Right atrium auricular region (tissue), 2 donors: ENCODE data around the gene MAP3K19. TPM values are rescaled to one million over a fixed set of nuclear protein-coding genes. Genes with fewer than 3 reads are reported as not detected.
A peak's percentile ranks its signal among the peaks of the same experiment; 100 is the strongest.

Experiments
- DNase-seq: peaks from one replicate; pipeline ENCODE4 v3.0.0-alpha.2; 2019; ENCODE audit warnings: low spot score
- H3K27ac ChIP-seq, 2 donors: fragments of 200-600 bp; sonication (generic); 1 replicate in 1 of 2; 2 replicates in 1 of 2; pipeline ENCODE4 v1.5.1; 2016 to 2019
- H3K27me3 ChIP-seq, 2 donors: fragments of 200-600 bp; sonication (generic); one replicate each; pipeline versions ENCODE4 v1.5.1 to v1.6.0; 2017 to 2019
- H3K36me3 ChIP-seq: fragments of 200-600 bp; sonication (generic); one replicate; pipeline ENCODE4 v1.5.1; 2016
- H3K4me1 ChIP-seq, 2 donors: fragments of 200-600 bp; sonication (generic); one replicate each; pipeline versions ENCODE4 v1.5.1 to v1.6.0; 2017 to 2019
- H3K4me3 ChIP-seq, 2 donors: fragments of 200-600 bp; sonication (generic); 1 replicate in 1 of 2; 2 replicates in 1 of 2; pipeline ENCODE4 v1.5.1; 2017 to 2019; ENCODE audit warnings: mild to moderate bottlenecking in 1 of 2, moderate library complexity in 1 of 2
- H3K9me3 ChIP-seq, 2 donors: fragments of 200-600 bp; sonication (generic); one replicate each; pipeline ENCODE4 v1.5.1; 2019
- CTCF ChIP-seq, 2 donors: fragments of 200-600 bp; sonication (generic); IDR thresholded peaks; one replicate each; pipeline ENCODE4 v1.5.1; 2019; ENCODE audit warnings: antibody characterized with exemption in 2 of 2
- total RNA-seq, 2 donors: library from RNA; depleted of rRNA; stranded (reverse); fragments of >200 nt; gene quantifications; one replicate each; pipeline ENCODE4 v1.1.0, GENCODE V29; 2016

The MAP3K19 gene
- total RNA-seq, 2 donors from 2014 or later, result not detected

- peak overlapping the region; percentile 92 to 97 for H3K27ac ChIP-seq
- no peaks in the 10 kb centered on the region for H3K27me3 ChIP-seq
- peaks cover 0 to 53% of the 10 kb centered on the region in 2 donors for H3K4me1 ChIP-seq
- H3K9me3 ChIP-seq, result no peaks in the 10 kb centered on the region
- peak overlapping the region; percentile 82 to 97 for H3K4me3 ChIP-seq
- H3K36me3 ChIP-seq, result peaks cover under 1% of the 10 kb centered on the region
- peak; percentile 60 for DNase-seq
- TF ChIP-seq CTCF (IDR thresholded peaks at IDR 0.05), result no peak
These were observed 127.7 kb downstream of the MAP3K19 start for GRCh38 chr2:134919341-134920210.

- H3K36me3 ChIP-seq, result no peaks in the 10 kb centered on the region
- H3K9me3 ChIP-seq, result no peaks in the 10 kb centered on the region
- H3K4me1 ChIP-seq, result peaks cover 0 to 46% of the 10 kb centered on the region in 2 donors
- no peaks in the 10 kb centered on the region for H3K27me3 ChIP-seq
- peak within 1 kb of the TSS; percentile 92 to 97 for H3K27ac ChIP-seq
- peak within 1 kb of the TSS; percentile 82 to 97 for H3K4me3 ChIP-seq
- TF ChIP-seq CTCF (IDR thresholded peaks at IDR 0.05), result no peak
- DNase-seq, result peak; percentile 99
These were observed 128.5 kb downstream of the MAP3K19 start, which contains the start of gene CCNT2 for GRCh38 chr2:134918526-134919340. Gene CCNT2, plus strand, starts transcription at chr2:134918822. Its CDS starts 33 bp downstream, at chr2:134918855.

GRCh38 chr2:134917888-134918525 is 129.2 kb downstream of the MAP3K19 start:
- Histone ChIP-seq H3K27ac (peak overlapping the region; percentile 92 to 97), H3K4me3 (peak overlapping the region; percentile 82 to 97), H3K36me3 (no peaks in the 10 kb centered on the region), H3K4me1 (peaks cover 0 to 40% of the 10 kb centered on the region in 2 donors), H3K9me3 (no peaks in the 10 kb centered on the region), H3K27me3 (no peaks in the 10 kb centered on the region)
- peak in 1 of 2 donors; percentile 49 for TF ChIP-seq CTCF (IDR thresholded peaks at IDR 0.05)
- DNase-seq, result peak; percentile 88

GRCh38 chr2:134917360-134917865 is 129.8 kb downstream of the MAP3K19 start:
- no peak for DNase-seq
- Histone ChIP-seq H3K4me1 (peaks cover 0 to 34% of the 10 kb centered on the region in 2 donors), H3K4me3 (peak overlapping the region; percentile 82 to 97), H3K27ac (peak overlapping the region; percentile 92 to 97), H3K27me3 (no peaks in the 10 kb centered on the region), H3K9me3 (no peaks in the 10 kb centered on the region), H3K36me3 (no peaks in the 10 kb centered on the region)
- no peak for TF ChIP-seq CTCF (IDR thresholded peaks at IDR 0.05)

Other genes starting within 250 kb of the MAP3K19 start
- not detected for gene ACMSD, start 208.8 kb downstream of the MAP3K19 start, total RNA-seq
- gene CCNT2, start 128.6 kb downstream of the MAP3K19 start, total RNA-seq, result 10 to 100 TPM; 12.0 to 12.5 TPM
- 10 to 100 TPM; 33.0 to 36.2 TPM for gene RAB3GAP1, start 4.8 kb upstream of the MAP3K19 start, total RNA-seq